ENCODE measurements around the gene SLC25A42. TPM values are rescaled to one million over a fixed set of nuclear protein-coding genes. Genes with fewer than 3 reads are reported as not detected.

Gene SLC25A42
- total and polyA plus RNA-seq, 2 of the 4 experiments (the other 2 are of a cell fraction) = 2.0 to 9.9 TPM

DNA sequence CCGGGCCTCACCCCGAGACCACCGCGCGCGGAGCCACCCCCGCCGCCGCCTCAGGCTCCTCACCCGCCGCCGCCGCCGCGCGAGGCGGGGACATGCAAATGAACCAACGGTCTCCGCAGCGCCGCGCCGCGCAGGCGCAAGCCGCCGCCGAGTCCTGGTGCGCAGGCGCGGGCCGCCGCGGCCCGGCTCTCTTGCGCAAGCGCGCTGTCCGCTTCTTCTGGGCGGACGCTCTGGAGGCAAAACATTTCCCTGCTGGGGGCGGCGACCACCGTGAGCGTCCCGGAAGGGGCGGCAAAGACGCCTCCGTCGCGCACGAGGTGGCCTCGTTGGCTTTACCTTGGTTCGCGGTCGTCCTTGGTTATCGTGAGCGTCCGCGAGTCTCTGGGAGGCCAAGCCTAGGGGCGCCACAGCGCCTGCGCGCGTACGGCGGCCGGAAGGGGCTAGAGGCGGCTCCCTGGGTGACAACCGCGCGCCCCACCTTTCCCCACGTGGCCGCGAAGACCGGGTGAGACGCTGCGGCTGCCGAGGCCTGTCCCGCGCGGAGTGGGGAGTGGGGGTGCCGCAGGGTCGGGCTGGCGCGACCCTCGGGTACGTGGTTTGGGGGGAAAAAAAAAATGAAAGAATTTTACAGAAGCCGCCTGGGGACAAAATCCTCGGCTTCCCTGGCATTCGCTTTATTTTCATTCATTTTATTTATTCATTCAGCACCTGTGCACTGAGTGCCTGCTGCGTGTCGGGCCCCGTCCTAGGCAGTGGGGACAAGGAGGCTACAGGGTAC, 30.2 kb upstream of the SLC25A42 start, which contains the start of the genes ARMC6 and SUGP2 (continued):
- TF ChIP-seq MAZ (IDR thresholded peaks at IDR 0.05; ENCODE audit: borderline replicate concordance, low read depth, low read length) = peak; percentile 68; the same call in 1 of the 2 replicates

DNA sequence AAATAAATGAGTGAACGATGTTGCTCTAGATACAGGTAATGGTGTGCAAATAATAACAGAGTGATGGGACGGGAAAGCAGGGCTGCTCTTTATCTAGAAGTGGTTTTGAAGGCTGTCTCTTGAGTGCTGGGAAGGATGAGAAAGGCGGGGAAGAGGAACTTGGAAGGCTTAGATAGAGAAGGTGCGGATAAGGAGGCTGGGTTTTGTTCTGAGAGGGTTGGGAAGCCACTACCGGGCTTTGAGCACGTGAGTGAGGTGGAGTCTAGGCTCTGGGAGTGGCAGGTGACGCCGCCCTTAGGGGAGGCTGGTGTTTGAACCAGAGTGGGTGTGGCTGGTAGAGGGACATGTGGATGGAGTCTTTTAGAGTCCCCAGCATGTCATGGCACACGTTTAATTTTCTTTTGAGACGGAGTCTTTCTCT, 29.6 kb upstream of the SLC25A42 start:
- Histone ChIP-seq H3K9me1 (ENCODE audit: insufficient read depth, low read length) (peaks cover 7% of the 10 kb centered on the region; the same call in 1 of the 2 replicates), H2BK20ac (ENCODE audit: low read depth, low read length) (no peak overlapping the region), H4K20me1 (ENCODE audit: insufficient read depth, low read length) (peaks cover 18% of the 10 kb centered on the region), H4K91ac (ENCODE audit: insufficient read depth, low read depth, low read length) (peak overlapping the region; percentile 51), H2BK120ac (ENCODE audit: low read depth, low read length) (no peak overlapping the region), H3K9me3 (ENCODE audit: control insufficient read depth, insufficient read depth, low read length) (no peaks in the 10 kb centered on the region; the same call in 1 of the 2 replicates), H3K79me1 (ENCODE audit: low read depth in 1 of 2, low read length in 2 of 2) (peaks cover 40 to 76% of the 10 kb centered on the region in 2 experiments), H3K56ac (ENCODE audit: extremely low read depth, insufficient read depth, low read length) (peak overlapping the region; percentile 84), H3K4me2 (ENCODE audit: low read depth, low read length) (peak overlapping the region; percentile 98), H3K23ac (ENCODE audit: low read depth, low read length) (peak overlapping the region; percentile 95), H2AFZ (replicated peaks; ENCODE audit: low read length, poor library complexity) (peak overlapping the region; percentile 99), H4K5ac (ENCODE audit: low read depth, low read length) (no peak overlapping the region), H2AK5ac (ENCODE audit: low read depth, low read length) (peak overlapping the region; percentile 94), H2BK15ac (ENCODE audit: low read depth, low read length) (no peak overlapping the region), H3K18ac (ENCODE audit: low read depth, low read length) (no peak overlapping the region), H2AK9ac (replicated peaks; ENCODE audit: low read depth, low read length, poor library complexity) (peak overlapping the region; percentile 90), H3K9ac (ENCODE audit: low read depth, low read length) (peak overlapping the region; percentile 98), H3K4me3 (ENCODE audit: insufficient read depth, low read depth, low read length) (peak overlapping the region; percentile 70), H2BK5ac (ENCODE audit: low read depth, low read length, poor library complexity, severe bottlenecking) (peak overlapping the region; percentile 7), H4K8ac (ENCODE audit: low read depth in 2 of 2, low read length in 2 of 2) (peak overlapping the region; percentile 97 to 100), H3K36me3 (ENCODE audit: control insufficient read depth, insufficient read depth, low read length) (peaks cover 3% of the 10 kb centered on the region), H3K4me1 (ENCODE audit: control insufficient read depth, insufficient read depth, low read length) (peaks cover 6% of the 10 kb centered on the region), H3K4ac (ENCODE audit: low read depth, low read length) (peak overlapping the region; percentile 96), H3K27ac (ENCODE audit: insufficient read depth, low read length) (peak overlapping the region; percentile 94), H3K27me3 (ENCODE audit: control insufficient read depth, insufficient read depth, low read length) (no peaks in the 10 kb centered on the region), H3K14ac (replicated peaks; ENCODE audit: low read depth, low read length) (peak overlapping the region; percentile 73; the same call in 1 of the 2 replicates)
- DNase-seq (peak; percentile 44), ATAC-seq (ENCODE audit: low read depth) (peak; percentile 22; the same call in 1 of the 2 replicates)
- in situ Hi-C loops (cut with MboI; ENCODE audit: low sequenced_read_pairs) = no loop called here
- ChIA-PET CTCF (no interaction called here), POLR2A (ENCODE audit: unreplicated experiment) (no interaction called here)
- dilution Hi-C loops (cut with HindIII; ENCODE audit: low sequenced_read_pairs, unreplicated experiment) = no loop called here
- intact Hi-C loops (cut with micrococcal nuclease) = no loop called here
- BruUV-seq (replicated peaks) = no TSS peak
- WGBS, 2 experiments (ENCODE audit: extremely low coverage in 2 of 2, insufficient read length in 1 of 2) = 11% methylated on average over 6 of the region's 10 CpGs; no CpG with 5 or more reads in 1 of the 2 experiments
- TF ChIP-seq SMC3 (IDR thresholded peaks at IDR 0.05; ENCODE audit: low read depth, low read length) = no peak
- TF ChIP-seq POLR2A (IDR thresholded peaks at IDR 0.05; ENCODE audit: low read depth, low read length) = no peak
- TF ChIP-seq, protein P1, sequence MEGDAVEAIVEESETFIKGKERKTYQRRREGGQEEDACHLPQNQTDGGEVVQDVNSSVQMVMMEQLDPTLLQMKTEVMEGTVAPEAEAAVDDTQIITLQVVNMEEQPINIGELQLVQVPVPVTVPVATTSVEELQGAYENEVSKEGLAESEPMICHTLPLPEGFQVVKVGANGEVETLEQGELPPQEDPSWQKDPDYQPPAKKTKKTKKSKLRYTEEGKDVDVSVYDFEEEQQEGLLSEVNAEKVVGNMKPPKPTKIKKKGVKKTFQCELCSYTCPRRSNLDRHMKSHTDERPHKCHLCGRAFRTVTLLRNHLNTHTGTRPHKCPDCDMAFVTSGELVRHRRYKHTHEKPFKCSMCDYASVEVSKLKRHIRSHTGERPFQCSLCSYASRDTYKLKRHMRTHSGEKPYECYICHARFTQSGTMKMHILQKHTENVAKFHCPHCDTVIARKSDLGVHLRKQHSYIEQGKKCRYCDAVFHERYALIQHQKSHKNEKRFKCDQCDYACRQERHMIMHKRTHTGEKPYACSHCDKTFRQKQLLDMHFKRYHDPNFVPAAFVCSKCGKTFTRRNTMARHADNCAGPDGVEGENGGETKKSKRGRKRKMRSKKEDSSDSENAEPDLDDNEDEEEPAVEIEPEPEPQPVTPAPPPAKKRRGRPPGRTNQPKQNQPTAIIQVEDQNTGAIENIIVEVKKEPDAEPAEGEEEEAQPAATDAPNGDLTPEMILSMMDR (conservative IDR thresholded peaks at IDR 0.05; ENCODE audit: low read depth, low read length) = no peak
- no peak for TF ChIP-seq RAD21 (IDR thresholded peaks at IDR 0.05; ENCODE audit: low read length)
- peak; percentile 91 for TF ChIP-seq BHLHE40 (IDR thresholded peaks at IDR 0.05; ENCODE audit: low read depth, low read length)
- no peak for TF ChIP-seq NFE2L2 (IDR thresholded peaks at IDR 0.05; ENCODE audit: low read depth, low read length)
- no peak for TF ChIP-seq RCOR1 (IDR thresholded peaks at IDR 0.05; ENCODE audit: insufficient replicate concordance, low read length)
- TF ChIP-seq, protein P2, sequence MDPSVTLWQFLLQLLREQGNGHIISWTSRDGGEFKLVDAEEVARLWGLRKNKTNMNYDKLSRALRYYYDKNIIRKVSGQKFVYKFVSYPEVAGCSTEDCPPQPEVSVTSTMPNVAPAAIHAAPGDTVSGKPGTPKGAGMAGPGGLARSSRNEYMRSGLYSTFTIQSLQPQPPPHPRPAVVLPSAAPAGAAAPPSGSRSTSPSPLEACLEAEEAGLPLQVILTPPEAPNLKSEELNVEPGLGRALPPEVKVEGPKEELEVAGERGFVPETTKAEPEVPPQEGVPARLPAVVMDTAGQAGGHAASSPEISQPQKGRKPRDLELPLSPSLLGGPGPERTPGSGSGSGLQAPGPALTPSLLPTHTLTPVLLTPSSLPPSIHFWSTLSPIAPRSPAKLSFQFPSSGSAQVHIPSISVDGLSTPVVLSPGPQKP (IDR thresholded peaks at IDR 0.05; ENCODE audit: borderline replicate concordance, low read depth, low read length) = no peak
- TF ChIP-seq MAZ (IDR thresholded peaks at IDR 0.05; ENCODE audit: borderline replicate concordance, low read depth, low read length) = no peak
- TF ChIP-seq FOS (IDR thresholded peaks at IDR 0.05; ENCODE audit: low read depth, low read length) = no peak
- no peak for TF ChIP-seq CEBPB (IDR thresholded peaks at IDR 0.05; ENCODE audit: low read depth, low read length)
- TF ChIP-seq MXI1 (IDR thresholded peaks at IDR 0.05; ENCODE audit: borderline replicate concordance, low read depth, low read length) = peak; percentile 68; the same call in 1 of the 2 replicates
- TF ChIP-seq RFX5 (IDR thresholded peaks at IDR 0.05; ENCODE audit: low read depth, low read length) = no peak
